ENCODE measurements around the gene SFTPA2. TPM values are rescaled to one million over a fixed set of nuclear protein-coding genes. Genes with fewer than 3 reads are reported as not detected.
"Not testable (repeated sequence)": the region's sequence is repeated elsewhere in the genome, so short reads cannot be mapped to it uniquely, and the experiment has no call there.

SFTPA2 gene
- total RNA-seq, 1 donor from 2014 or later: not detected

- Mint-ChIP-seq H3K4me3 (no peak overlapping the region), H3K27me3 (ENCODE audit: insufficient read depth, low read depth) (no peaks in the 10 kb centered on the region), H3K36me3 (no peaks in the 10 kb centered on the region), H3K4me1 (no peaks in the 10 kb centered on the region), H3K27ac (no peak overlapping the region), H3K9me3 (no peaks in the 10 kb centered on the region)
- H3K4me3 ChIP-seq: no peak overlapping the region
- H3K79me2 ChIP-seq (ENCODE audit: low read depth): no peaks in the 10 kb centered on the region
- no peak for DNase-seq (ENCODE audit: low spot score)
- no peaks in the 10 kb centered on the region for H3K4me1 ChIP-seq
- H3K36me3 ChIP-seq: no peaks in the 10 kb centered on the region
- no peak overlapping the region for H2AFZ ChIP-seq (replicated peaks)
- H3K27me3 ChIP-seq: no peaks in the 10 kb centered on the region
- TF ChIP-seq CTCF (IDR thresholded peaks at IDR 0.05): no peak
- no peak for TF ChIP-seq EZH2phosphoT487 (IDR thresholded peaks at IDR 0.05)
- TF ChIP-seq EZH2 (IDR thresholded peaks at IDR 0.05): no peak
- H3F3A ChIP-seq (ENCODE audit: low read depth): no peaks in the 10 kb centered on the region
- no peak overlapping the region for H3K27ac ChIP-seq
- no peak overlapping the region for H3K4me2 ChIP-seq
- H3K9ac ChIP-seq: no peak overlapping the region
- no peaks in the 10 kb centered on the region for H4K20me1 ChIP-seq (ENCODE audit: low read depth)
- no peaks in the 10 kb centered on the region for H3K9me3 ChIP-seq (ENCODE audit: low read depth)
Measured at GRCh38 chr10:79586933-79587332, 26.7 kb upstream of the SFTPA2 start.

DNA sequence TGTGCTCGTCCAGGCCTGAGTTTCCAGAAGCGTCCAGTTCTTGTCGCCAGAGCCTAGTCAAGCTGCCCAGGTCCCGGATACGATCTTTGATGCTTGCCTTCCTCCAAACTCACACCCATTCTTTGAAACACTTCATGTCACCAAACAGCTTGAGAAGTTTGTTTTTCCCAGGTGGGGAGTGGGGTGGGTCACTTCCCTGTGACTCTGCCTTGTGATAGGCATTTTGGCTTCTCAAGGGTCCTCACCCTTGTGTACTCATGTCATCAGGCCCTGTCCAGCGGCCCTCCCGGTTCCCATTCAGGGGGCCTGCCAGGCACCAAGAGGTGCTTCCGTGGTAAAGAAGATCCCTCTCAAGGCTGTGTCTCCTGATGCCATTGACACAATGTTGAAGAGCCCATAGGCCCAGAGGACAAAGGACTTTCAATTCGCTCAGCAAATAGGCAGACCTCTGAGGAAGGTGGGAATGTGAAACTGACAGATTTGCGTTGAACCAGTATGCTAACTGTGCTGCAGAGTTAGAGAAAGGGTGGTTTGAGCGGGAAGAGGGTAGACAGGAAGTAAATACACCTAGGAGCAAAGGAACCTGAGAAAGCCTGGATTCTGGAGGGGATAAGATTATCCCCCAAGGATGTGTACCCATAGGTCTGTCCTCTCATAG is 25.8 kb upstream of the SFTPA2 start:
- H3K4me3 ChIP-seq: no peak overlapping the region
- H3K27ac ChIP-seq: no peak overlapping the region
- H3K79me2 ChIP-seq (ENCODE audit: low read depth): no peaks in the 10 kb centered on the region
- no peaks in the 10 kb centered on the region for H4K20me1 ChIP-seq (ENCODE audit: low read depth)
- Mint-ChIP-seq H3K4me1 (no peaks in the 10 kb centered on the region), H3K36me3 (no peaks in the 10 kb centered on the region), H3K4me3 (no peak overlapping the region), H3K27me3 (ENCODE audit: insufficient read depth, low read depth) (no peaks in the 10 kb centered on the region), H3K9me3 (no peaks in the 10 kb centered on the region), H3K27ac (no peak overlapping the region)
- H3K4me1 ChIP-seq: no peaks in the 10 kb centered on the region
- no peaks in the 10 kb centered on the region for H3K27me3 ChIP-seq
- peak overlapping the region; percentile 24 for H2AFZ ChIP-seq (replicated peaks)
- H3K4me2 ChIP-seq: no peak overlapping the region
- H3K36me3 ChIP-seq: no peaks in the 10 kb centered on the region
- no peak overlapping the region for H3K9ac ChIP-seq
- no peak for TF ChIP-seq EZH2 (IDR thresholded peaks at IDR 0.05)
- TF ChIP-seq CTCF (IDR thresholded peaks at IDR 0.05): no peak
- no peak for TF ChIP-seq EZH2phosphoT487 (IDR thresholded peaks at IDR 0.05)
- no peaks in the 10 kb centered on the region for H3F3A ChIP-seq (ENCODE audit: low read depth)
- DNase-seq (ENCODE audit: low spot score): no peak
- H3K9me3 ChIP-seq (ENCODE audit: low read depth): no peaks in the 10 kb centered on the region

- Histone ChIP-seq H3K4me3 (no peak overlapping the region), H3K36me3 (no peaks in the 10 kb centered on the region), H3K9me3 (ENCODE audit: low read depth) (no peaks in the 10 kb centered on the region), H3K27ac (no peak overlapping the region), H3K4me1 (no peaks in the 10 kb centered on the region), H2AFZ (replicated peaks) (no peak overlapping the region), H3K27me3 (peaks cover 6% of the 10 kb centered on the region), H3F3A (ENCODE audit: low read depth) (no peaks in the 10 kb centered on the region), H4K20me1 (ENCODE audit: low read depth) (no peaks in the 10 kb centered on the region), H3K4me2 (no peak overlapping the region), H3K79me2 (ENCODE audit: low read depth) (no peaks in the 10 kb centered on the region), H3K9ac (no peak overlapping the region)
- TF ChIP-seq CTCF (IDR thresholded peaks at IDR 0.05): no peak
- no peak for TF ChIP-seq EZH2 (IDR thresholded peaks at IDR 0.05)
- TF ChIP-seq EZH2phosphoT487 (IDR thresholded peaks at IDR 0.05): no peak
- Mint-ChIP-seq H3K4me3 (no peak overlapping the region), H3K4me1 (no peaks in the 10 kb centered on the region), H3K36me3 (no peaks in the 10 kb centered on the region), H3K27me3 (ENCODE audit: insufficient read depth, low read depth) (no peaks in the 10 kb centered on the region), H3K27ac (no peak overlapping the region), H3K9me3 (peaks cover 2% of the 10 kb centered on the region)
- no peak for DNase-seq (ENCODE audit: low spot score)
Measured at GRCh38 chr10:79583488-79584024, 23.3 kb upstream of the SFTPA2 start.

DNA sequence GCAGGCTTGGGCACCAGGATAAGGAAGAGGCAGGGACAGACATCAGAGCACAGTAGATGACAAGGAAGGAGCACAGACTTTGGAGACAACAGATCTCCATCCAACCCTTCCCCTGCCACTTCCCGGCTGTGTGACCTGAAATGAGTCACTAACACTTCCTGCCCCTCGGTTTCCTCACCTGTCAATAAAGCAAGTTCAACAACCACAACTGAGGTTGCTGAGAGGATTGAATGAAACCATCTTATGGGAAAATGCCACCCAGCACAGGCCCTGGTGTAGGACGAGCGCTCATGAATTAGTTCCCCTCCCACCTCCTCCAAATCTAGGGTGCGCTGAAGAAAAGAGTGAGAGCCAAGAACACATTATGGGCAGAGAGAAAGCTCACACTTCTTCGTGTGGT is 22.7 kb upstream of the SFTPA2 start:
- not testable (repeated sequence) for H3K4me1 Mint-ChIP-seq; H3K27ac Mint-ChIP-seq; H3K4me3 Mint-ChIP-seq; H3K9ac ChIP-seq; H2AFZ ChIP-seq (replicated peaks); H3K36me3 ChIP-seq; H3K9me3 ChIP-seq (ENCODE audit: low read depth); H3K4me1 ChIP-seq; H3K36me3 Mint-ChIP-seq; H3K9me3 Mint-ChIP-seq; H3K27me3 Mint-ChIP-seq (ENCODE audit: insufficient read depth, low read depth); H3K4me2 ChIP-seq; H3K27me3 ChIP-seq; H3K27ac ChIP-seq; DNase-seq (ENCODE audit: low spot score); H4K20me1 ChIP-seq (ENCODE audit: low read depth); H3K4me3 ChIP-seq; H3K79me2 ChIP-seq (ENCODE audit: low read depth); H3F3A ChIP-seq (ENCODE audit: low read depth)

All from neural progenitor cell (in vitro differentiated cells).